Measurements from ENCODE around the gene C19orf73. TPM values are rescaled to one million over a fixed set of nuclear protein-coding genes. Genes with fewer than 3 reads are reported as not detected.

Gene C19orf73
- total and polyA plus RNA-seq, 2 experiments from 2014 or later = 8.1 to 9.1 TPM

DNA sequence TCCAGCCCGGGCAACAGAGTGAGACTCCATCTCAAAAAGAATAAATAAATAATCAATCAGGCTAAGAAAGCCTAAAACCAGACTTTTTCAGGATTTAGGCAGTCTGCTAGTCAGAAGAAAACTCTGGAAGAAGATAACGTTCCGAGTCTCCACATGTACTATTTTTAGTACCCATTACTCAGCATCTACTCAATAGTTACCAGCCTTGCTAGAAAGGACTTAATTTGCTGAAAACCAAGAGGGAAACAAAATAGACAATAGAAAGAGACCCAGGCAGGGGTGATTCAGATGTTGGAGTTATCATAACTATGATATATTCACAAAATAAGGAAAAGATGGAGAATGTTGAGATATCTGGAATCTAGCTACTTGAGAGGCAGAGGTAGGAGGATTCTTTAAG is 8.4 kb downstream of the C19orf73 start (continued):
- TF ChIP-seq ETS1 (IDR thresholded peaks at IDR 0.05) (no peak), ZNF462 (CRISPR knock-in tag; IDR thresholded peaks at IDR 0.05) (no peak), ZNF114 (CRISPR knock-in tag; IDR thresholded peaks at IDR 0.05) (no peak)

- no peak overlapping the region for H3K4me3 Mint-ChIP-seq
- no peak for DNase-seq (ENCODE audit: low spot score)
- no peak overlapping the region for H3K27ac Mint-ChIP-seq
- Histone ChIP-seq H3K36me3 (ENCODE audit: insufficient read depth) (0 out of 2 replicates have a peak, but pooled peaks cover 10% of the 10 kb centered on the region), H3K4me3 (no peak overlapping the region), H3K27ac (ENCODE audit: low read depth) (no peak overlapping the region), H3K79me2 (replicated peaks; ENCODE audit: insufficient read depth) (no peaks in the 10 kb centered on the region), H3K4me1 (ENCODE audit: insufficient read depth) (no peaks in the 10 kb centered on the region; the same call in 1 of the 2 replicates), H3F3A (replicated peaks; ENCODE audit: low read depth) (peaks cover 35% of the 10 kb centered on the region), H3K4me2 (no peak overlapping the region), H3K9me2 (ENCODE audit: insufficient read depth) (no peaks in the 10 kb centered on the region), H3K27me3 (ENCODE audit: insufficient read depth) (no peaks in the 10 kb centered on the region), H4K20me1 (replicated peaks; ENCODE audit: insufficient read depth) (peaks cover 30% of the 10 kb centered on the region; the same call in 1 of the 2 replicates), H2AFZ (no peak overlapping the region)
- H3K9me3 Mint-ChIP-seq = no peaks in the 10 kb centered on the region; the same call in 1 of the 3 replicates
- no peak for ATAC-seq
- H3K27me3 Mint-ChIP-seq (ENCODE audit: insufficient read depth, low read depth, poor library complexity) = peaks cover 21% of the 10 kb centered on the region
- peaks cover 21% of the 10 kb centered on the region for H3K4me1 Mint-ChIP-seq
- peaks cover 46% of the 10 kb centered on the region for H3K36me3 Mint-ChIP-seq (ENCODE audit: low read depth)
- TF ChIP-seq CREB1 (CRISPR knock-in tag; IDR thresholded peaks at IDR 0.05; ENCODE audit: low read depth) = no peak
- TF ChIP-seq, protein P1, sequence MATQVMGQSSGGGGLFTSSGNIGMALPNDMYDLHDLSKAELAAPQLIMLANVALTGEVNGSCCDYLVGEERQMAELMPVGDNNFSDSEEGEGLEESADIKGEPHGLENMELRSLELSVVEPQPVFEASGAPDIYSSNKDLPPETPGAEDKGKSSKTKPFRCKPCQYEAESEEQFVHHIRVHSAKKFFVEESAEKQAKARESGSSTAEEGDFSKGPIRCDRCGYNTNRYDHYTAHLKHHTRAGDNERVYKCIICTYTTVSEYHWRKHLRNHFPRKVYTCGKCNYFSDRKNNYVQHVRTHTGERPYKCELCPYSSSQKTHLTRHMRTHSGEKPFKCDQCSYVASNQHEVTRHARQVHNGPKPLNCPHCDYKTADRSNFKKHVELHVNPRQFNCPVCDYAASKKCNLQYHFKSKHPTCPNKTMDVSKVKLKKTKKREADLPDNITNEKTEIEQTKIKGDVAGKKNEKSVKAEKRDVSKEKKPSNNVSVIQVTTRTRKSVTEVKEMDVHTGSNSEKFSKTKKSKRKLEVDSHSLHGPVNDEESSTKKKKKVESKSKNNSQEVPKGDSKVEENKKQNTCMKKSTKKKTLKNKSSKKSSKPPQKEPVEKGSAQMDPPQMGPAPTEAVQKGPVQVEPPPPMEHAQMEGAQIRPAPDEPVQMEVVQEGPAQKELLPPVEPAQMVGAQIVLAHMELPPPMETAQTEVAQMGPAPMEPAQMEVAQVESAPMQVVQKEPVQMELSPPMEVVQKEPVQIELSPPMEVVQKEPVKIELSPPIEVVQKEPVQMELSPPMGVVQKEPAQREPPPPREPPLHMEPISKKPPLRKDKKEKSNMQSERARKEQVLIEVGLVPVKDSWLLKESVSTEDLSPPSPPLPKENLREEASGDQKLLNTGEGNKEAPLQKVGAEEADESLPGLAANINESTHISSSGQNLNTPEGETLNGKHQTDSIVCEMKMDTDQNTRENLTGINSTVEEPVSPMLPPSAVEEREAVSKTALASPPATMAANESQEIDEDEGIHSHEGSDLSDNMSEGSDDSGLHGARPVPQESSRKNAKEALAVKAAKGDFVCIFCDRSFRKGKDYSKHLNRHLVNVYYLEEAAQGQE (IDR thresholded peaks at IDR 0.05; ENCODE audit: unreplicated experiment) = no peak
Observed at GRCh38 chr19:49109569-49110233, 9.2 kb downstream of the C19orf73 start.

Measured in GM23338 (cell line).